Left hindlimb (tissue), 1 donor: Measurements from ENCODE around the gene PTPRQ.
"Not testable (repeated sequence)": the region's sequence is repeated elsewhere in the genome, so short reads cannot be mapped to it uniquely, and the experiment has no call there.

Experiments used
- DNase-seq: peaks from one replicate; pipeline ENCODE4 v3.0.0-alpha.2; 2018

PTPRQ gene

DNA sequence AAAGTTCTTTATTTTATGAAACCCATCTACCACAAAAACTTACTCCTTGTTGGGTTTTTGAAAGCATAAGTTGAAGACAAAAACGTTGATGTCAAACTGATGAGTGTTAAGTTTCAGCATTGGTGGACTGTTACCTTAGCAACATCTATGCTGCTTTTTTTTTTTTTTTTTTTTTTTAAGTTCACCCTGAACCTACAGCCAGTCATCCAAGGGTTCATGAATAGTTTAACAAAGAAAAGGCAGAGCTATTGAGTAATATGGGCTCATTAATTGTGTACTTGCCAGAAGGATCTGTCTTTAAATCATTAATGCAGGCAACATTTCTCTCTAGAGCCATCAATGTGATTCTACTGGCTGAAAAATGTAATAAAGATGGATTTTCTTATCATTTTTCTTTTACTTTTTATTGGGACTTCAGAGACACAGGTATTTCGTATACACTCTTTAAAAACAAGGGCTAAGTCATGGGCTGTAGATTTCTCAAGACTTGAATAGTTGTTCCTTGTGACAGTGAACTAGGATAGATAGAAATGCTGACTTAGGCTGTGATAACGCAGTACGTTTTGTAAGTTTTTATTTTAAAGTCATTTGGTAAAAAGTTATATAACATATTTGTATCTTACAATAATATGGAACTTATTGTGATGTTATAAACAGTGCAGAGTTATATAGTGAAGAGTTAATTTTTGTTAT is at the start of gene PTPRQ:
Gene PTPRQ (plus strand): TSS at position 262 of the 693 bp plus-strand sequence. CDS start 111 bp downstream, at position 373.
- no peak for DNase-seq

- DNase-seq = no peak
Observed at GRCh38 chr12:80400571-80400991, 43.5 kb upstream of the PTPRQ start.

GRCh38 chr12:80401191-80401590 is 42.8 kb upstream of the PTPRQ start:
- DNase-seq = no peak

- DNase-seq = no peak
Observed at GRCh38 chr12:80404629-80405028, 39.4 kb upstream of the PTPRQ start.

DNA sequence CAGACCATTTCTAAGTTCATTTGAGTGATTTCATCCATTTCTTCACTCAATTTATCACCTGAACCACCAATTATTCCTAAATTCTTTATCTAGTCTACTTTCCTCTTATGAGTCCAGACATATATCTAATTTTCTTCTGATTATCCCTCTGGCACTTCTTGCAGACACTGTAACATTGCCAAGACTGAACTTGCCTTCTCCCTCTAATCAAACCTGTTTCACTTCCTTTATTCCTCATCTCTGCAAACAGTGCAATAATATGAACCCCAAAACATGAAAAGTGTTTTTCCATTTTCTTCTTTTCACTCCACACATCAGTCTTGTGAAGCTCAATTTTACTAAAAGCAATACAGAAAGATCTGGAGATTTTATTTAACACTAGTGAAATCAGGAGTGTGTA is 37.8 kb upstream of the PTPRQ start:
- DNase-seq = no peak

DNA sequence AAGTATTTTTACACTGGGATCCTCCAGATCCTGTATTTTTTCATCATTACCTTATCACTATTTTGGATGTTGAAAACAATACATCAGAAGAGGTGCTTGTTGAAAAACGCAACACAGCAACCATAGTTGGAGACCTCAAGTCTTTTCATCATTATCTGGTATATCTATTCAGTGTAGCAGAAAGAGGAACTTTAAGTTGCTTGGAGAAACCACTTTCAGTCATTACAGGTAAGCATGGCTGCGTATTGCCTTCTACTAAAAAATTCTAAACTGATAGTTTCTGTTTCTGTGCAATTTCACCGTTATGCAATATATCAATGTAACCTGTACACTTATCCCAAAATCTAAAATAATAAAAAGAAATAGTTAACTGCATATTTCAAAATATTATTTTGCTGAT is 32.2 kb upstream of the PTPRQ start:
- no peak for DNase-seq

DNA sequence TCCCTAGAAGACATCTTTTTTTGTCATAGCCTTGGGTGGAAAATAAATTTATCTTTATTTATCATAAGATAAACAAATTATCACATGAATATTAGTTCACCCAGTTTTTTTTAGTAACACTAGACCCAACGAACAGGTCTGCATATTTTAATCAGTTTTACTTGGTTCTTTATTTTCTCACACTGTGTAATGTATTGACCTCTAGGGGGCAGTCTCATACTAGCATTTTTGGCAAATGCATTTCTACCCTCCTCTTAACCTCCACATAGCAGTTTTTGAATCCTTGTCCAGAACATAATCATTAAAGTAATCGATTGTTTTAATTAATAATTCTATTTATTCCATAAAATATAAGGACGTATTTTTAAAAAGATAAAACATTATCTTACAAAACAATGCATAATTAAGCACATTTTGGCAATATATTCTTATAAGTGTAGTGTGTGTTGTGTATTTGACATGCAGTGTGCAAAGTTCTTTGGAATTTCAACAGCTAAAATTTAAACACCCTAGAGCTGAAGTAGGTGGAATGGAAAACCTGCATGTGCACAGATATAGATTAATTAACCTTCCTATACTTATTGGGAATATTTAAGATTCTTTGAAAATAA is 31.6 kb upstream of the PTPRQ start:
- DNase-seq = no peak

GRCh38 chr12:80413462-80413861 is 30.6 kb upstream of the PTPRQ start:
- DNase-seq = no peak

DNA sequence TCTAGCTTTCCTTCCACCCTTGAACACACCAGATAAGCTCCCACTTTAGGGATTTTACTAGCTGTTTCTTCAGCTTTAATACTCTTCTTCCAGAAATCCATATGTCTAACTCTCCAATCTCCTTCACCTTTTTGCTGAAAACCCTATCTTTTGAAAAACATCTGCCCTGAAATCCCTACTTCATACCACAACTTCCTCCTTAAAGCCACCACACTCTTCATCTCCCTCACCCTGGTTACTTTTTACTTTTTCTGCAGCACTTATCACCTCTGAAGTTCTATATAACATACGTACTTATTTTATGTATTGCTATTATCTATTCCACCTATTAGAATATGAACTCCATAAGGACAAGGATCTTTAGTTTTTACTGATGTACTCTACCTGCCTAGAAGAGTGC is 28.6 kb upstream of the PTPRQ start:
- no peak for DNase-seq

GRCh38 chr12:80419644-80420043 is 24.4 kb upstream of the PTPRQ start:
- no peak for DNase-seq

- DNase-seq = no peak
Observed at GRCh38 chr12:80420075-80420474, 24.0 kb upstream of the PTPRQ start.

DNA sequence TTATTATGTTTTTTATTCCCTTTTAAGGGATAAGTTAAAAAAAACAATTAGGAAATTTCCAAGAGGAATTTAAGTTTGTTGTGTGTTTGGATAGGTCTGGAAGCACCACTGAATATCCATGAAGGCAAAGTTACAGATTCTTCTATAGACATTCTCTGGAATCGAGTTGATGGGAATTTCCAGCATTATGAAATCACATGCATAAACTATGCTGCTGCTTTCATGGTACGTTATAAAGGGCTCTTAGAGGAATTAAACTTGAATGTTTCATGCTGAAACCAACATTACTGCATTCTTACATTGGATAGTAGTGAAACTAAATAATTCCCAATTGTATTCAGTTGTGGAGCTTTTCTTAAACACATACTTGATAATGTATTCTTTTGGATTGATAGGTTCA is 21.5 kb upstream of the PTPRQ start:
- no peak for DNase-seq

DNA sequence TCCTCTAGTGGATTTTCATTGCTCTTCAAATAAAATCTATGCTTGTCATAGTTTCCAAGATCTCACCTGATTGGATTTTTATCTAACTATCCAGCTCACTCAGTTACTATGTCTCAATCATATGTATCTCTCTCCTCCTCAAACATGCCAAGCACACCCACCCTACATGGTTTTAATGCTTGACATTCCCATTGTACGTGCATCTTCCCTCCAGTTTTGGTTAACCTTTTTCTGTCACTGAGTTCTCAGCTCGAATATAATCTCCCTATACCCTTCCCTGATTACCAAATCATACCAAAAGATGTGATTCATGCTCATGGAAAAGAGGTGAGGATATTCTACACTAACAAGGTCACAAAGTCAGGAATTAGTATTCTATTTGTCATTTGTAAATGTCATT is 12.0 kb upstream of the PTPRQ start:
- no peak for DNase-seq

- DNase-seq = no peak
Observed at GRCh38 chr12:80441921-80442320, 2.1 kb upstream of the PTPRQ start.

GRCh38 chr12:80442426-80443222 is 1.4 kb upstream of the PTPRQ start:
- DNase-seq = no peak

GRCh38 chr12:80445083-80445793 is 1.2 kb downstream of the PTPRQ start:
- no peak for DNase-seq

GRCh38 chr12:80456513-80456912 is 12.5 kb downstream of the PTPRQ start:
- DNase-seq = no peak

DNA sequence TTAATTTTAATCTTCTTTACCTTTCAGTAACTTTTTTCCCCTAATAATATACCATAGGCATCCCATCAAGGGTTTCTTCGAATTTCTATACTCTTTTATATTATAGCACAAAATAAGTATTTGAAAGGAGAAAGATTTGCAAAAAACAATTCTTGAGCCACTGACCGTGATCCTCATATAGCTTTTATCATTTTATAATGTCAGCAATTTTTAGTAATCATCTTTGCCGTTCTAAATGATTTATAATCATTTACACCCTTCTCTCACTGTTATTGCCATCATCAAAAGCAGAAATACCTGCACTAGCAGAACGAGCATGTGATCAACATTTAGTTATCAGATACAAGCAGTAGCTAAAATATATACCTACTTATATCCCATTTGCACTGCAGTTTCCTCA is 16.9 kb downstream of the PTPRQ start:
- no peak for DNase-seq

DNA sequence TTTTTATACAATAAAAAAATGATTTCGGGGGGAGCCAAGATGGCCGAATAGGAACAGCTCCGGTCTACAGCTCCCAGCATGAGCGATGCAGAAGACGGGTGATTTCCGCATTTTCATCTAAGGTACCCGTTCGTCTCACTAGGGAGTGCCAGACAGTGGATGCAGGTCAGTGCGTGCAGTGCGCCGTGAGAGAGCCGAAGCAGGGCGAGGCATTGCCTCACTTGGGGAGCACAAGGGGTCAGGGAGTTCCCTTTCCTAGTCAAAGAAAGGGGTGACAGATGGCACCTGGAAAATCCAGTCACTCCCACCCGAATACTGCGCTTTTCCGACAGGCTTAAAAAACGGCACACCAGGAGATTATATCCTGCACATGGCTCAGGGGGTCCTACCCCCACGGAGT is 17.8 kb downstream of the PTPRQ start:
- not testable (repeated sequence) for DNase-seq

GRCh38 chr12:80469681-80470080 is 25.6 kb downstream of the PTPRQ start:
- DNase-seq = no peak

- no peak for DNase-seq
Observed at GRCh38 chr12:80470403-80470802, 26.4 kb downstream of the PTPRQ start.

DNA sequence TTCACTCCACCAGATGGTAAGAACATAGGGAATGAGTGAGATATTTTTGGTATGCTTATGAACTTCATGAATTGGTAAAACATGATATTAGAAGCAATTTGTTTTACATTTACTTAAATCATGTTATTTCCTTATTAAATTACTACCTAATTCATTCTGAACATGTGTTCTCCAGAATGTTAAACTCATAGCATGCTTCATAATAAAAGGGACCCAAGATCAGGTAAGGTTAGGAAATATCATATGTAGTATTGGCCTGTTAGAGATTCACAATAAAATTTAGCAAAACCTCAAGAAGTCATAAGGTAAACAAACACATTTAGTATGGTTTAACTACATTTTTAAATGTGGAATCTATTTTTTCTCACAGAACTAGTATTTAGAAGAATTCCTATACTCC is 28.2 kb downstream of the PTPRQ start:
- DNase-seq = no peak

GRCh38 chr12:80472911-80473500 is 29.0 kb downstream of the PTPRQ start:
- DNase-seq = peak; percentile 33
